Tibial artery (tissue), 4 donors: Measurements from ENCODE around the gene SHC1.

Source experiments
- DNase-seq, 2 donors: peaks; one replicate each; pipeline ENCODE4 v3.0.0-alpha.2; 2019
- H3K27ac ChIP-seq, 2 donors: fragments of 200-600 bp; sonication (generic) in 1 of 2; 1 replicate in 1 of 2; 2 replicates in 1 of 2; pipeline ENCODE4 v1.5.1; 2018 to 2019; ENCODE audit warnings: mild to moderate bottlenecking in 1 of 2
- H3K27me3 ChIP-seq, 2 donors: fragments of 200-600 bp; sonication (generic) in 1 of 2; one replicate each; pipeline versions ENCODE4 v1.5.1 to v1.6.0; 2016 to 2019
- H3K36me3 ChIP-seq, 3 donors: fragments of 200-600 bp; sonication (generic) in 2 of 3; one replicate each; pipeline ENCODE4 v1.5.1; 2016 to 2019; ENCODE audit warnings: mild to moderate bottlenecking in 2 of 3
- H3K4me1 ChIP-seq, 4 donors: fragments of 200-600 bp; sonication (generic) in 2 of 4; 1 replicate in 3 of 4; 2 replicates in 1 of 4; pipeline ENCODE4 v1.5.1; 2016 to 2019
- H3K4me3 ChIP-seq, 2 donors: fragments of 200-600 bp; sonication (generic) in 1 of 2; 1 replicate in 1 of 2; 2 replicates in 1 of 2; pipeline ENCODE4 v1.5.1; 2018 to 2019; ENCODE audit warnings: mild to moderate bottlenecking in 2 of 2
- H3K9me3 ChIP-seq, 3 donors: fragments of 200-600 bp; sonication (generic) in 1 of 3; one replicate each; pipeline ENCODE4 v1.5.1; 2016 to 2019
- intact Hi-C: fragments of 100-400 bp; cut with DNase I; formaldehyde crosslinking; loops from one replicate; pipeline ENCODE4 v1.15.0; 2023; ENCODE audit warnings: low total_unique reads
- TF ChIP-seq, protein P1 (sequence below), 2 experiments: fragments of 200-600 bp in 1 of 2; fragments of 450-650 bp in 1 of 2; IDR thresholded peaks; one replicate each; pipeline ENCODE4 v1.5.1; 2017 to 2019; ENCODE audit warnings: antibody characterized with exemption in 2 of 2, mild to moderate bottlenecking in 1 of 2, moderate library complexity in 1 of 2

The SHC1 gene

DNA sequence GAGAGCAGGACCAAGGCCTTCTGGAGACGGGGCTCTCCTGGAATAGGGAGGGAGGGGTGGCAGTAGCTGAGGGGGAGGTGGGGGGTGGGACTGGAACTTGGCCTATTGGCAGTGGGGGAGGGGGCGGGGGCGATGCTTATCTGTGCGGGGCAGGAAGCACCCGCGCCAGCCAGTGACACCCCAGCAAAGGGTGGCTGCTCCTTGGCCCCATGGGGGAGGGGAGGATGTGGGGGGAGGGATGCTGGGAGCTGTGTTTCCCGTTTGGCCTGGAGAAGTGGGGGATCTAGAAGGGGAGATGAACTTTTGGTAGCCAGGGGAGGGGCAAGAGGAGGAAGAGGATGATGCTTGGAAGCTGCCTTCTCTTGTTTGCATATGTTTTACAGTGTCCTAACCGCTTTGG is 43.1 kb upstream of the SHC1 start:
- intact Hi-C loops, result no loop called here
- Histone ChIP-seq H3K4me1 (peaks cover 0 to 67% (median 40%) of the 10 kb centered on the region in 4 donors), H3K27me3 (no peaks in the 10 kb centered on the region), H3K9me3 (no peaks in the 10 kb centered on the region), H3K4me3 (no peak overlapping the region), H3K36me3 (peaks cover 0 to 43% (median 24%) of the 10 kb centered on the region in 3 donors), H3K27ac (peak overlapping the region in 1 of 2 donors; percentile 65)
- TF ChIP-seq, protein P1, sequence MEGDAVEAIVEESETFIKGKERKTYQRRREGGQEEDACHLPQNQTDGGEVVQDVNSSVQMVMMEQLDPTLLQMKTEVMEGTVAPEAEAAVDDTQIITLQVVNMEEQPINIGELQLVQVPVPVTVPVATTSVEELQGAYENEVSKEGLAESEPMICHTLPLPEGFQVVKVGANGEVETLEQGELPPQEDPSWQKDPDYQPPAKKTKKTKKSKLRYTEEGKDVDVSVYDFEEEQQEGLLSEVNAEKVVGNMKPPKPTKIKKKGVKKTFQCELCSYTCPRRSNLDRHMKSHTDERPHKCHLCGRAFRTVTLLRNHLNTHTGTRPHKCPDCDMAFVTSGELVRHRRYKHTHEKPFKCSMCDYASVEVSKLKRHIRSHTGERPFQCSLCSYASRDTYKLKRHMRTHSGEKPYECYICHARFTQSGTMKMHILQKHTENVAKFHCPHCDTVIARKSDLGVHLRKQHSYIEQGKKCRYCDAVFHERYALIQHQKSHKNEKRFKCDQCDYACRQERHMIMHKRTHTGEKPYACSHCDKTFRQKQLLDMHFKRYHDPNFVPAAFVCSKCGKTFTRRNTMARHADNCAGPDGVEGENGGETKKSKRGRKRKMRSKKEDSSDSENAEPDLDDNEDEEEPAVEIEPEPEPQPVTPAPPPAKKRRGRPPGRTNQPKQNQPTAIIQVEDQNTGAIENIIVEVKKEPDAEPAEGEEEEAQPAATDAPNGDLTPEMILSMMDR (IDR thresholded peaks at IDR 0.05), result no peak
- no peak for DNase-seq

DNA sequence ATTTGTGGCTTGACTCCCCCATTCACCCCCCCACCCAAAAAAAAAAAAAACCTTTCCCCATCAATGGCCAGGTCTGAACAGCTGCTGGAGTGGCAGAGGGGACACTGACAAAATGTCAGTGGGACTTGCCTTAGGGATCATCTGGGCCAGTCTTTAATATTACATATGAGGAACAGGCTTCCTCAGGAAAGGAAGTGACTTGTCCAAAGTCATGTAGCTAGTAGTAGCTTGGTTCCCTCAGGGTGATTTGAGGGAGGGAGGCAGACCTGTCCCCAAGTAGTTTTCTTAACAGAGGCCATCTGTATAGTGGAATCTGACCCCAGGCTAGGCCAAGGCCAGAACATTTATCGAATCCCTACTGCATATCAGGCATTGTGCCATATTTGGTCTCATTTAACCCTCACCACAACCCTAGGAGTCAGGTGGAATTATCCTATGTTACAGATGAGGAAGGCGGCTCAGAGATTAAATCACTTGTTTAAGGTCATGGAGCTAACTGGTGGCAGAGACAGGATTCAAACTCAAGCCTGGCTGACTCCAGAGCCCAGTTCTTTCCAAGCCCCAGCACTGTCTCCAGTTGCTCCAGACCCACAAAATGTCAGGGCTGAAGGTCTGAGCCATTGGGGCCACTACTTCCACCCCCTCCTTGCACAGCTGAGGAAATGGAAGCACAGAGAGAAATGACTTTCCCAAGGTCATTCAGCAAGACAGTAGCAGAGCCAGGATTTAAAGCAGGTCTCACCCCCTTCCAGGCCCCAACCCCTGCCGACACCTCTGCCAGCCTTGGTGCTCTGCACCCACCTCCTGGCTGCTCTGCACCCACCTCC is 42.4 kb upstream of the SHC1 start:
- peaks cover 0 to 43% (median 24%) of the 10 kb centered on the region in 3 donors for H3K36me3 ChIP-seq
- no peaks in the 10 kb centered on the region for H3K9me3 ChIP-seq
- TF ChIP-seq, protein P1 (IDR thresholded peaks at IDR 0.05), result no peak
- no peak for DNase-seq
- no peak overlapping the region for H3K4me3 ChIP-seq
- intact Hi-C loops, result no loop called here
- H3K27ac ChIP-seq, result peak overlapping the region in 1 of 2 donors; percentile 65
- H3K27me3 ChIP-seq, result no peaks in the 10 kb centered on the region
- peaks cover 0 to 70% (median 41%) of the 10 kb centered on the region in 4 donors for H3K4me1 ChIP-seq

DNA sequence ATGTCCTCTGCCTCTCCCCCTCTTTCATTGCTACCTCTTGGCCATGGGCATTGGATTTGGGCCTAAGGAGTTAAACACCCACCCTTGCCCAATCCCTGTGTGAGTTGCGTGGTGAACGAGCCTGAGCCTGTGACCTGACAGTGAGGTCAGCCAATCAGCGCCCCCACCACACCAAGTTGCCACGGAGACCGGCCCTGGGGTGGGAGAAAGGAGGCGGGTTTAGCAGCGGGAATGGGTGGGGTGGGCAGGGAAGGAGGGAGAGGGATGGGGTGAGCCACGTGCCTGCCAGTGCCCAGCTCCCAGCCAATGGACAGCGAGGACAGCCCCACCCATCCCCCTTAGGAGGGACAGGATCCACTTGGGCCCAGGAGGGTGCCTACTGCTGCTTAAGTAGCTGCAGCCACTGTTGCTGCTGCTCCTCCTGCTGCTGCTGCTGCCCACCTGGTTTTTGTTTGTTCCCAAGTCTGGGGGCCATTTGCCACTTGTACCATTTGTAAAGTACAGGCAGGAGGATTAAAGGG is 41.5 kb upstream of the SHC1 start:
- Histone ChIP-seq H3K27ac (peak overlapping the region; percentile 59 to 65), H3K4me3 (no peak overlapping the region), H3K27me3 (no peaks in the 10 kb centered on the region), H3K36me3 (peaks cover 0 to 43% (median 24%) of the 10 kb centered on the region in 3 donors), H3K4me1 (peaks cover 0 to 70% (median 41%) of the 10 kb centered on the region in 4 donors), H3K9me3 (no peaks in the 10 kb centered on the region)
- TF ChIP-seq, protein P1 (IDR thresholded peaks at IDR 0.05), result no peak
- intact Hi-C loops, result no loop called here
- DNase-seq, result peak; percentile 68 to 88

DNA sequence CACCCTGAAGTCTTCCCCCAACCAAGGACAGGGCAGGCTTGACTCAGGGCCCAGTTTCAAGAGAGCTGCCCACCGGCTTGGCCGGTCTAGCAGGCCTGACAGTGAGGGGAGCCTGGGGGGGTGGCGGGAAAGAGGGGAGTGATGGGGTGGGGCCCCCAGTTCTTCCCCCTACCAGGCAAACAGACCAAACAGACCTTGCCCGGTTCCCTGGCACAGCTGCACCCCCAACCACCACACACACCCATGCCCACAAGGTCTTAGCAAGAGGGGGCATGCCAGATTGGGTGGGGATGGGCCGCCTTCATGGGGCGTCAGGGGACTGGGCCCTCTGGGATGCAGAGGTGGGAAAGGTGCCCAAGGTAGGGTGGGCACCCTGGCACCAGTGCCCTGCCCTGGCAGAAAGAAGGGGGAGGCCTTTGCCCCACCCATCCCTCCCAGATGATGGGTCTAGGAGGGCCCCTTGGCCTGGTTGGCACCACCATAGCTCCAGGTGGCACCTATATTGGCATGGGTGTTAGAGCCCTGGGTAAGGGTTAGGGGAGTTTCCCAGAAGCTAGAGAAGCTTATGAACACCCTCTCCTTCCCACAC is 41.0 kb upstream of the SHC1 start:
- Histone ChIP-seq H3K9me3 (no peaks in the 10 kb centered on the region), H3K27me3 (no peaks in the 10 kb centered on the region), H3K4me3 (no peak overlapping the region), H3K27ac (peak overlapping the region; percentile 59 to 65), H3K36me3 (peaks cover 0 to 41% (median 20%) of the 10 kb centered on the region in 3 donors), H3K4me1 (peaks cover 0 to 71% (median 41%) of the 10 kb centered on the region in 4 donors)
- no peak for DNase-seq
- TF ChIP-seq, protein P1 (IDR thresholded peaks at IDR 0.05), result no peak
- intact Hi-C loops, result no loop called here

DNA sequence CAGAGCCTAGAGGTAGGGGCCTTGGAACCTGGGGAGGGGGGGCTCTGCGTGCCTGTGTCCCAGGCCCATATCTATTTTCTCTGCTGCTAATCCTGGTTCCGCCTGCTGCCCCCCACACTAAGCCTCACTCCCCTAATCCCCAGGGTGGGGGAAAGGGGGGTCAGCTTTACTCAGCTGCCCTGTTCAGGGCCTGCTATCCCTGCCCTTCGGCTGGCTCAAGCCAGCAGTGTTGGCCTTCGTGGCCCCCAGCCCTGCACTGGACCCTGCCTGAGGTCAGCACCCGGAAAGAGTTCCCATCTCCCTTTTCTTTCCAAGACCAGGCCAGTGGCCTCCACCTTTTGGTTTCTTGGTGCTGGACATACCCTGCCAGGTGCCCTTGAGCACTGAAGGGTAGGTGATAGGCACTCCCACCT is 40.5 kb upstream of the SHC1 start:
- intact Hi-C loops, result no loop called here
- TF ChIP-seq, protein P1 (IDR thresholded peaks at IDR 0.05), result no peak
- Histone ChIP-seq H3K27me3 (no peaks in the 10 kb centered on the region), H3K4me1 (peaks cover 0 to 76% (median 46%) of the 10 kb centered on the region in 4 donors), H3K4me3 (no peak overlapping the region), H3K36me3 (peaks cover 0 to 36% (median 15%) of the 10 kb centered on the region in 3 donors), H3K9me3 (no peaks in the 10 kb centered on the region), H3K27ac (peak overlapping the region; percentile 59 to 65)
- peak in 1 of 2 donors; percentile 58 for DNase-seq
